HG03066 (cell line): ENCODE results near the gene FAM53B.

Experiments
- ATAC-seq: cut with Tn5 transposase; IDR thresholded peaks from one replicate; pipeline ENCODE4 v1.9.1; 2021; ENCODE audit warnings: low read depth; ENCODE audit not compliant: unreplicated experiment

FAM53B gene

GRCh38 chr10:124683814-124684213 lies 60.4 kb downstream of the FAM53B start:
- ATAC-seq = no peak

- ATAC-seq = no peak
Observed at GRCh38 chr10:124681626-124682552, 62.3 kb downstream of the FAM53B start.

GRCh38 chr10:124681091-124681490 lies 63.1 kb downstream of the FAM53B start:
- ATAC-seq = no peak

GRCh38 chr10:124680675-124681074 lies 63.5 kb downstream of the FAM53B start:
- ATAC-seq = no peak

GRCh38 chr10:124679401-124679800 lies 64.8 kb downstream of the FAM53B start:
- no peak for ATAC-seq

- ATAC-seq = no peak
Observed at GRCh38 chr10:124678557-124679240, 65.5 kb downstream of the FAM53B start.

GRCh38 chr10:124677749-124678556 lies 66.2 kb downstream of the FAM53B start:
- ATAC-seq = no peak

- no peak for ATAC-seq
Observed at GRCh38 chr10:124677293-124677699, 66.9 kb downstream of the FAM53B start.

GRCh38 chr10:124676416-124677062 lies 67.6 kb downstream of the FAM53B start:
- ATAC-seq = no peak

- ATAC-seq = no peak
Observed at GRCh38 chr10:124675824-124676223, 68.4 kb downstream of the FAM53B start.

GRCh38 chr10:124675261-124675660 lies 68.9 kb downstream of the FAM53B start:
- no peak for ATAC-seq

GRCh38 chr10:124674768-124675222 lies 69.4 kb downstream of the FAM53B start:
- ATAC-seq = no peak

GRCh38 chr10:124672181-124672638 lies 72.0 kb downstream of the FAM53B start:
- ATAC-seq = no peak

- no peak for ATAC-seq
Observed at GRCh38 chr10:124671486-124672075, 72.6 kb downstream of the FAM53B start.

- no peak for ATAC-seq
Observed at GRCh38 chr10:124670849-124671248, 73.3 kb downstream of the FAM53B start.

- ATAC-seq = no peak
Observed at GRCh38 chr10:124669824-124670654, 74.1 kb downstream of the FAM53B start.

- ATAC-seq = no peak
Observed at GRCh38 chr10:124669141-124669823, 74.9 kb downstream of the FAM53B start.

- no peak for ATAC-seq
Observed at GRCh38 chr10:124668517-124669051, 75.6 kb downstream of the FAM53B start.
